Vagina (tissue), 2 donors: Measurements from ENCODE around the gene ARHGEF12. TPM values are rescaled to one million over a fixed set of nuclear protein-coding genes. Genes with fewer than 3 reads are reported as not detected.
A peak's percentile ranks its signal among the peaks of the same experiment; 100 is the strongest.

ENCODE experiments used
- DNase-seq, 2 donors: peaks; one replicate each; pipeline ENCODE4 v3.0.0-alpha.2; 2017; ENCODE audit errors: extremely low spot score in 2 of 2
- H3K27ac ChIP-seq: fragments of 200-600 bp; sonication (generic); one replicate; pipeline ENCODE4 v1.5.1; 2019
- H3K27me3 ChIP-seq: fragments of 200-600 bp; sonication (generic); one replicate; pipeline ENCODE4 v1.5.1; 2019
- H3K36me3 ChIP-seq, 2 donors: fragments of 200-600 bp; sonication (generic); one replicate each; pipeline ENCODE4 v1.5.1; 2017 to 2019
- H3K4me1 ChIP-seq: fragments of 200-600 bp; sonication (generic); one replicate; pipeline ENCODE4 v1.5.1; 2019
- H3K4me3 ChIP-seq, 2 donors: fragments of 200-600 bp; sonication (generic); 1 replicate in 1 of 2; 2 replicates in 1 of 2; pipeline ENCODE4 v1.5.1; 2016 to 2019
- H3K9me3 ChIP-seq: fragments of 200-600 bp; sonication (generic); one replicate; pipeline ENCODE4 v1.5.1; 2019
- POLR2A ChIP-seq, 2 donors: fragments of 450-650 bp; IDR thresholded peaks; one replicate each; pipeline ENCODE4 v1.6.1; 2017; ENCODE audit warnings: antibody characterized with exemption in 2 of 2, mild to moderate bottlenecking in 2 of 2, moderate library complexity in 2 of 2
- POLR2AphosphoS5 ChIP-seq, 2 donors: sonication (generic); formaldehyde crosslinking; IDR thresholded peaks; one replicate each; pipeline ENCODE4 v1.9.0; 2017; ENCODE audit warnings: antibody characterized with exemption in 2 of 2, mild to moderate bottlenecking in 2 of 2, low read depth in 1 of 2; ENCODE audit not compliant: insufficient read depth in 1 of 2
- intact Hi-C: fragments of 100-400 bp; cut with DNase I; formaldehyde crosslinking; loops from one replicate; pipeline ENCODE4 v1.15.1; 2023
- total RNA-seq: library from RNA; depleted of rRNA; stranded (reverse); fragments of >200 nt; gene quantifications from one replicate; pipeline ENCODE4 v1.2.3, GENCODE V29; 2016
- TF ChIP-seq, protein P1 (sequence below), 3 experiments: fragments of 450-650 bp in 2 of 3; fragments of 200-600 bp in 1 of 3; sonication (generic) in 1 of 3; IDR thresholded peaks; one replicate each; pipeline ENCODE4 v1.5.1; 2017 to 2019; ENCODE audit warnings: antibody characterized with exemption in 3 of 3, mild to moderate bottlenecking in 2 of 3, moderate library complexity in 2 of 3

ARHGEF12 gene, protein sequence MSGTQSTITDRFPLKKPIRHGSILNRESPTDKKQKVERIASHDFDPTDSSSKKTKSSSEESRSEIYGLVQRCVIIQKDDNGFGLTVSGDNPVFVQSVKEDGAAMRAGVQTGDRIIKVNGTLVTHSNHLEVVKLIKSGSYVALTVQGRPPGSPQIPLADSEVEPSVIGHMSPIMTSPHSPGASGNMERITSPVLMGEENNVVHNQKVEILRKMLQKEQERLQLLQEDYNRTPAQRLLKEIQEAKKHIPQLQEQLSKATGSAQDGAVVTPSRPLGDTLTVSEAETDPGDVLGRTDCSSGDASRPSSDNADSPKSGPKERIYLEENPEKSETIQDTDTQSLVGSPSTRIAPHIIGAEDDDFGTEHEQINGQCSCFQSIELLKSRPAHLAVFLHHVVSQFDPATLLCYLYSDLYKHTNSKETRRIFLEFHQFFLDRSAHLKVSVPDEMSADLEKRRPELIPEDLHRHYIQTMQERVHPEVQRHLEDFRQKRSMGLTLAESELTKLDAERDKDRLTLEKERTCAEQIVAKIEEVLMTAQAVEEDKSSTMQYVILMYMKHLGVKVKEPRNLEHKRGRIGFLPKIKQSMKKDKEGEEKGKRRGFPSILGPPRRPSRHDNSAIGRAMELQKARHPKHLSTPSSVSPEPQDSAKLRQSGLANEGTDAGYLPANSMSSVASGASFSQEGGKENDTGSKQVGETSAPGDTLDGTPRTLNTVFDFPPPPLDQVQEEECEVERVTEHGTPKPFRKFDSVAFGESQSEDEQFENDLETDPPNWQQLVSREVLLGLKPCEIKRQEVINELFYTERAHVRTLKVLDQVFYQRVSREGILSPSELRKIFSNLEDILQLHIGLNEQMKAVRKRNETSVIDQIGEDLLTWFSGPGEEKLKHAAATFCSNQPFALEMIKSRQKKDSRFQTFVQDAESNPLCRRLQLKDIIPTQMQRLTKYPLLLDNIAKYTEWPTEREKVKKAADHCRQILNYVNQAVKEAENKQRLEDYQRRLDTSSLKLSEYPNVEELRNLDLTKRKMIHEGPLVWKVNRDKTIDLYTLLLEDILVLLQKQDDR (N-terminal part only)
- 106 TPM for total RNA-seq

DNA sequence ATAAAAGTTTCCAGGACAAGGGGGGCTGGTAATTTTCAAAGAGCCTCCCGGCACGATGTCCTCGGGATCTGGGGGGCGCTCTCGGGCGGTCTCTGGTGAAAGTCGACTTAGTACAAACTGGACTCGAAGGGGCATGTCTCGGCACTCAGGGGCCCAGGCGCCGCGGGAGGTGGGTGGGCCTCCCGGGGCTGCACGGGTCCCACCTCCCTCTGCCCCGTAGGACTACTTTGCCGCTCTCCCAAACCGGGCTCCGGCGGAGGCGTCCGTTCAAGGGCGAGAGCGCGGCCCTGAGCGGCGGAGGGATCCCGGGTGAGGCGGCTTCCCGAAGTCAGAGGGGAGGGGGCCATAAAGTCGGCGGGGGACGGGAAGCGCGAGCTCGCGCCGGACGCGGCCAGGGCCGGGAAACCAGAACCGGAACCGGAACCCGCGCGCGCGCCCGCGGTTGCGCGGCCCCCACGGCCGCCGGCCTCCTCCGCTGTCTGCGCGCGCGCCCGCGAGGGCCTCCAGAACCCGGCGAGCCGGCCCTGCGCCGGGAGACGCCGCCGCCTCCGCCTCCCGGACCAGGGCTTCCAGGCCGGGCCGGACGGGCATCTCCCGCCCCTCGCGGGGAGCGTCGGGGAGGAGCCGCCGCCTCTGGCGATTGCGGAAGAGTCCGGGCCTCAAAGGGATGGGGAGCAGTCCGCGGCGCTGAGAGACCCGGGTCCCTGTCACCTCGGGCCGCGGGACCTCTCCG, at the start of gene ARHGEF12:
Gene ARHGEF12, plus strand, starts transcription at position 506 of the 733 bp plus-strand sequence. CDS start 831 bp downstream, outside the sequence.
- Histone ChIP-seq H3K36me3 (no peaks in the 10 kb centered on the region), H3K27ac (peak within 1 kb of the TSS; percentile 98), H3K27me3 (no peaks in the 10 kb centered on the region), H3K9me3 (no peaks in the 10 kb centered on the region), H3K4me3 (peak within 1 kb of the TSS; percentile 80 to 94), H3K4me1 (peaks cover 62% of the 10 kb centered on the region)
- TF ChIP-seq, protein P1, sequence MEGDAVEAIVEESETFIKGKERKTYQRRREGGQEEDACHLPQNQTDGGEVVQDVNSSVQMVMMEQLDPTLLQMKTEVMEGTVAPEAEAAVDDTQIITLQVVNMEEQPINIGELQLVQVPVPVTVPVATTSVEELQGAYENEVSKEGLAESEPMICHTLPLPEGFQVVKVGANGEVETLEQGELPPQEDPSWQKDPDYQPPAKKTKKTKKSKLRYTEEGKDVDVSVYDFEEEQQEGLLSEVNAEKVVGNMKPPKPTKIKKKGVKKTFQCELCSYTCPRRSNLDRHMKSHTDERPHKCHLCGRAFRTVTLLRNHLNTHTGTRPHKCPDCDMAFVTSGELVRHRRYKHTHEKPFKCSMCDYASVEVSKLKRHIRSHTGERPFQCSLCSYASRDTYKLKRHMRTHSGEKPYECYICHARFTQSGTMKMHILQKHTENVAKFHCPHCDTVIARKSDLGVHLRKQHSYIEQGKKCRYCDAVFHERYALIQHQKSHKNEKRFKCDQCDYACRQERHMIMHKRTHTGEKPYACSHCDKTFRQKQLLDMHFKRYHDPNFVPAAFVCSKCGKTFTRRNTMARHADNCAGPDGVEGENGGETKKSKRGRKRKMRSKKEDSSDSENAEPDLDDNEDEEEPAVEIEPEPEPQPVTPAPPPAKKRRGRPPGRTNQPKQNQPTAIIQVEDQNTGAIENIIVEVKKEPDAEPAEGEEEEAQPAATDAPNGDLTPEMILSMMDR (IDR thresholded peaks at IDR 0.05): peak in 1 of 3 experiments; percentile 6
- peak; percentile 62 to 85 for TF ChIP-seq POLR2AphosphoS5 (IDR thresholded peaks at IDR 0.05; ENCODE audit: insufficient read depth in 1 of 2, low read depth in 1 of 2)
- peak in 1 of 2 donors; percentile 84 for TF ChIP-seq POLR2A (IDR thresholded peaks at IDR 0.05)
- intact Hi-C loops: loop anchor here (5.0 kb wide), 1 partner anchor 61 kb away; no protein-coding TSS in a partner anchor
- peak in 1 of 2 donors; percentile 96 for DNase-seq

- Histone ChIP-seq H3K4me1 (no peaks in the 10 kb centered on the region), H3K9me3 (no peaks in the 10 kb centered on the region), H3K4me3 (no peak overlapping the region), H3K27me3 (no peaks in the 10 kb centered on the region), H3K27ac (no peak overlapping the region), H3K36me3 (no peaks in the 10 kb centered on the region)
- intact Hi-C loops: no loop called here
- no peak for DNase-seq
- TF ChIP-seq, protein P1 (IDR thresholded peaks at IDR 0.05): no peak
- TF ChIP-seq POLR2AphosphoS5 (IDR thresholded peaks at IDR 0.05; ENCODE audit: insufficient read depth in 1 of 2, low read depth in 1 of 2) (no peak), POLR2A (IDR thresholded peaks at IDR 0.05) (no peak)
Measured at GRCh38 chr11:120288021-120288420, 48.2 kb upstream of the ARHGEF12 start.

DNA sequence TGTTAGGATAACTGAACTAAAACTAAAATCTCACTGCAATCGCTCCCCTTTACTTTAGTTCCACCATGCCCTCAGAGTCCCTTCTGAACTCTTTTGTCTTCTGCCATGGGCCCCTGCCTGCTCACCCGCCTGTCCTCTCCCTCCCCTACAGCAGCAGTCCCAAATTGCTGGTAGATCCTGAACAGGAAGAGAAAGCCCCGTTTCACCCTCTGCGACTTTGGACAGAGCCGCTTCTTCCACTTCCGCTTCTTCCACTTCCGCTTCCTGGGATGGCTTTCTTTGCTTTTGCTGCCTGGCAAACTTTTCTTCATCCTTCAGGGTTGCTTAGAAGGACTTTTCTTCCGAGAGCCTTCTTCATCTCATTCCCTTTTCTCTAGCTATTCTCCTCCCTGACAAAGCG, 46.8 kb upstream of the ARHGEF12 start:
- H3K36me3 ChIP-seq: no peaks in the 10 kb centered on the region
- TF ChIP-seq POLR2AphosphoS5 (IDR thresholded peaks at IDR 0.05; ENCODE audit: insufficient read depth in 1 of 2, low read depth in 1 of 2) (no peak), POLR2A (IDR thresholded peaks at IDR 0.05) (no peak)
- TF ChIP-seq, protein P1 (IDR thresholded peaks at IDR 0.05): no peak
- no peak overlapping the region for H3K4me3 ChIP-seq
- intact Hi-C loops: no loop called here
- DNase-seq: no peak
- no peak overlapping the region for H3K27ac ChIP-seq
- no peaks in the 10 kb centered on the region for H3K4me1 ChIP-seq
- no peaks in the 10 kb centered on the region for H3K9me3 ChIP-seq
- H3K27me3 ChIP-seq: no peaks in the 10 kb centered on the region

GRCh38 chr11:120290956-120291355, 45.3 kb upstream of the ARHGEF12 start:
- DNase-seq: no peak
- no peaks in the 10 kb centered on the region for H3K9me3 ChIP-seq
- no peaks in the 10 kb centered on the region for H3K4me1 ChIP-seq
- no peak overlapping the region for H3K27ac ChIP-seq
- intact Hi-C loops: no loop called here
- TF ChIP-seq, protein P1 (IDR thresholded peaks at IDR 0.05): no peak
- TF ChIP-seq POLR2A (IDR thresholded peaks at IDR 0.05): no peak
- TF ChIP-seq POLR2AphosphoS5 (IDR thresholded peaks at IDR 0.05; ENCODE audit: insufficient read depth in 1 of 2, low read depth in 1 of 2): no peak
- no peaks in the 10 kb centered on the region for H3K27me3 ChIP-seq
- H3K4me3 ChIP-seq: no peak overlapping the region
- no peaks in the 10 kb centered on the region for H3K36me3 ChIP-seq
